Upper lobe of right lung (tissue), 1 donor: ENCODE measurements around the gene CNTNAP5. TPM values are rescaled to one million over a fixed set of nuclear protein-coding genes. Genes with fewer than 3 reads are reported as not detected.

Source experiments
- ATAC-seq: fragments of 200-7000 bp; cut with Tn5 transposase; one replicate; pipeline ENCODE4 v1.9.1; 2020; ENCODE audit warnings: mild to moderate bottlenecking, moderate library complexity
- DNase-seq: peaks from one replicate; pipeline ENCODE4 v3.0.0-alpha.2; 2020
- H3K27ac ChIP-seq: fragments of 200-600 bp; one replicate; pipeline ENCODE4 v1.8.0; 2022
- H3K27me3 ChIP-seq: fragments of 200-600 bp; one replicate; pipeline ENCODE4 v1.8.0; 2022; ENCODE audit warnings: mild to moderate bottlenecking
- H3K36me3 ChIP-seq: fragments of 200-600 bp; one replicate; pipeline ENCODE4 v1.8.0; 2022
- H3K4me1 ChIP-seq: fragments of 200-600 bp; one replicate; pipeline ENCODE4 v1.8.0; 2022
- H3K4me3 ChIP-seq: fragments of 200-600 bp; one replicate; pipeline ENCODE4 v1.8.0; 2022; ENCODE audit warnings: mild to moderate bottlenecking
- H3K9me3 ChIP-seq: fragments of 200-600 bp; one replicate; pipeline ENCODE4 v1.8.0; 2022
- CTCF ChIP-seq: fragments of 200-600 bp; IDR thresholded peaks from one replicate; pipeline ENCODE4 v1.8.0; 2022; ENCODE audit warnings: antibody characterized with exemption
- intact Hi-C: fragments of 100-400 bp; cut with DNase I; formaldehyde crosslinking; loops from one replicate; pipeline ENCODE4 v1.11.0; 2022
- total RNA-seq: library from RNA; stranded (reverse); fragmentation: NEBNext Ultra II Directional; extraction: Animal tissue kit (Norgen Biotek cat#: 25700); gene quantifications from one replicate; pipeline ENCODE4 v1.2.1, GENCODE V29; 2021
- donor health status: DM: no; HTN: yes; CAD: no; lungs with severe emphysema.

Gene CNTNAP5
- total RNA-seq, 1 donor from 2014 or later = not detected

- intact Hi-C loops = no loop called here
- H3K9me3 ChIP-seq = no peaks in the 10 kb centered on the region
Measured at GRCh38 chr2:124478761-124479160, 453.7 kb downstream of the CNTNAP5 start.

GRCh38 chr2:124480958-124481357 is 455.9 kb downstream of the CNTNAP5 start:
- Histone ChIP-seq H3K27ac (no peak overlapping the region), H3K9me3 (no peaks in the 10 kb centered on the region), H3K4me3 (no peak overlapping the region), H3K4me1 (no peaks in the 10 kb centered on the region), H3K36me3 (no peaks in the 10 kb centered on the region), H3K27me3 (no peaks in the 10 kb centered on the region)
- no peak for ATAC-seq
- intact Hi-C loops = no loop called here
- TF ChIP-seq CTCF = no peak
- no peak for DNase-seq

More at GRCh38 chr2:124478761-124479160, 453.7 kb downstream of the CNTNAP5 start:
- DNase-seq (no peak), ATAC-seq (no peak)
- Histone ChIP-seq H3K4me1 (no peaks in the 10 kb centered on the region), H3K27ac (no peak overlapping the region), H3K4me3 (no peak overlapping the region), H3K27me3 (no peaks in the 10 kb centered on the region), H3K36me3 (no peaks in the 10 kb centered on the region)
- TF ChIP-seq CTCF = no peak

- no peak for DNase-seq
- no peak for TF ChIP-seq CTCF
- H3K4me1 ChIP-seq = no peaks in the 10 kb centered on the region
- no peaks in the 10 kb centered on the region for H3K27me3 ChIP-seq
- no peak for ATAC-seq
- intact Hi-C loops = no loop called here
- H3K9me3 ChIP-seq = no peaks in the 10 kb centered on the region
- H3K4me3 ChIP-seq = no peak overlapping the region
- no peaks in the 10 kb centered on the region for H3K36me3 ChIP-seq
- no peak overlapping the region for H3K27ac ChIP-seq
Measured at GRCh38 chr2:124482044-124482443, 457.0 kb downstream of the CNTNAP5 start.

- intact Hi-C loops = no loop called here
- H3K4me3 ChIP-seq = no peak overlapping the region
- TF ChIP-seq CTCF = no peak
- ATAC-seq = no peak
- no peaks in the 10 kb centered on the region for H3K27me3 ChIP-seq
- H3K9me3 ChIP-seq = no peaks in the 10 kb centered on the region
- no peaks in the 10 kb centered on the region for H3K36me3 ChIP-seq
- H3K4me1 ChIP-seq = no peaks in the 10 kb centered on the region
- DNase-seq = no peak
- no peak overlapping the region for H3K27ac ChIP-seq
Measured at GRCh38 chr2:124482551-124482950, 457.5 kb downstream of the CNTNAP5 start.

GRCh38 chr2:124485659-124486058 is 460.6 kb downstream of the CNTNAP5 start:
- intact Hi-C loops = no loop called here
- no peaks in the 10 kb centered on the region for H3K27me3 ChIP-seq
- no peaks in the 10 kb centered on the region for H3K9me3 ChIP-seq
- H3K4me3 ChIP-seq = no peak overlapping the region
- TF ChIP-seq CTCF = no peak
- no peaks in the 10 kb centered on the region for H3K36me3 ChIP-seq
- no peak for ATAC-seq
- no peak for DNase-seq
- H3K27ac ChIP-seq = no peak overlapping the region
- no peaks in the 10 kb centered on the region for H3K4me1 ChIP-seq

GRCh38 chr2:124489686-124490085 is 464.6 kb downstream of the CNTNAP5 start:
- no peak for TF ChIP-seq CTCF
- Histone ChIP-seq H3K9me3 (no peaks in the 10 kb centered on the region), H3K27ac (no peak overlapping the region), H3K27me3 (no peaks in the 10 kb centered on the region), H3K4me3 (no peak overlapping the region), H3K4me1 (no peaks in the 10 kb centered on the region), H3K36me3 (no peaks in the 10 kb centered on the region)
- DNase-seq (no peak), ATAC-seq (no peak)
- intact Hi-C loops = no loop called here
